CD4-positive, alpha-beta T cell (primary cell): ENCODE data around the gene IL22RA1. TPM values are rescaled to one million over a fixed set of nuclear protein-coding genes. Genes with fewer than 3 reads are reported as not detected.

ENCODE experiments used
- ATAC-seq: fragments of 200-7000 bp; cut with Tn5 transposase; one replicate; pipeline ENCODE4 v1.10.0; 2022; ENCODE audit warnings: mild to moderate bottlenecking; ENCODE audit not compliant: poor library complexity
- CTCF ChIA-PET: fragments of 350-600 bp; sonication (Branson Sonifier 250); formaldehyde crosslinking; loops from one replicate; lab custom pipeline; 2021; ENCODE audit warnings: antibody characterized with exemption, inconsistent platforms; lab: Charles Lee
- POLR2A ChIA-PET: fragments of 350-600 bp; sonication (Branson Sonifier 250); formaldehyde crosslinking; loops from one replicate; lab custom pipeline; 2021; ENCODE audit warnings: antibody characterized with exemption, inconsistent platforms; lab: Charles Lee
- DNase-seq, 14 experiments: peaks; one replicate each; pipeline ENCODE4 v3.0.0-alpha.2; 2013 to 2020; ENCODE audit warnings: mixed read lengths in 2 of 14
- H3K27ac ChIP-seq, 2 donors: one replicate each; pipeline versions ENCODE4 v1.5.1 to v1.7.0; 2013; ENCODE audit warnings: low read length in 2 of 2, low read depth in 1 of 2, mild to moderate bottlenecking in 1 of 2
- H3K27me3 ChIP-seq, 2 experiments: 1 replicate in 1 of 2; 2 replicates in 1 of 2; pipeline versions ENCODE4 v1.6.1 to v1.7.0; 2013; ENCODE audit warnings: low read length in 2 of 2, control low read depth in 1 of 2, mild to moderate bottlenecking in 1 of 2, moderate library complexity in 1 of 2; ENCODE audit not compliant: insufficient read depth in 2 of 2, control insufficient read depth in 1 of 2
- H3K36me3 ChIP-seq: one replicate; pipeline ENCODE4 v1.6.1; 2013; ENCODE audit warnings: low read length, control low read depth; ENCODE audit not compliant: insufficient read depth
- H3K4me1 ChIP-seq: one replicate; pipeline ENCODE4 v1.6.1; 2013; ENCODE audit warnings: low read length, control low read depth; ENCODE audit not compliant: insufficient read depth
- H3K4me3 ChIP-seq: one replicate; pipeline ENCODE4 v1.5.1; 2013; ENCODE audit warnings: mild to moderate bottlenecking, low read length, moderate library complexity
- H3K9me3 ChIP-seq, 2 experiments: 1 replicate in 1 of 2; 2 replicates in 1 of 2; pipeline versions ENCODE4 v1.6.1 to v1.7.0; 2013; ENCODE audit warnings: low read length in 2 of 2, mild to moderate bottlenecking in 2 of 2, control low read depth in 1 of 2, moderate library complexity in 1 of 2; ENCODE audit not compliant: control insufficient read depth in 1 of 2, insufficient read depth in 1 of 2
- H3K27ac Mint-ChIP-seq: one replicate; pipeline ENCODE4 v1.8.0; 2020; ENCODE audit warnings: mixed read lengths
- H3K27me3 Mint-ChIP-seq: one replicate; pipeline ENCODE4 v1.8.0; 2021; ENCODE audit warnings: mixed read lengths
- H3K36me3 Mint-ChIP-seq: one replicate; pipeline ENCODE4 v1.8.0; 2021; ENCODE audit warnings: low read depth, mixed read lengths
- H3K4me1 Mint-ChIP-seq: one replicate; pipeline ENCODE4 v1.8.0; 2021; ENCODE audit warnings: low read depth, mixed read lengths
- H3K4me3 Mint-ChIP-seq: one replicate; pipeline ENCODE4 v1.8.0; 2020; ENCODE audit warnings: mild to moderate bottlenecking, mixed read lengths
- H3K9me3 Mint-ChIP-seq: one replicate; pipeline ENCODE4 v1.8.0; 2020; ENCODE audit warnings: mixed read lengths
- intact Hi-C, 2 experiments: fragments of 100-400 bp; cut with DNase I in 1 of 2; cut with micrococcal nuclease in 1 of 2; formaldehyde crosslinking; loops; one replicate each; pipeline versions ENCODE4 v1.15.1 to v1.9.0; 2023 to 2025; cut with DNase I, micrococcal nuclease
- total RNA-seq, 174 experiments: library from RNA in 2 of 174; stranded (reverse) in 2 of 174; gene quantifications; one replicate each; pipeline ENCODE4 v1.2.3 and lab custom pipeline; 2021 to 2026
- TF ChIP-seq, protein P1 (sequence below): fragments of 200-600 bp; IDR thresholded peaks from one replicate; pipeline ENCODE4 v1.8.0; 2022; ENCODE audit warnings: antibody characterized with exemption, mild to moderate bottlenecking

The IL22RA1 gene
- total RNA-seq, 2 experiments from 2014 or later: not detected

DNA sequence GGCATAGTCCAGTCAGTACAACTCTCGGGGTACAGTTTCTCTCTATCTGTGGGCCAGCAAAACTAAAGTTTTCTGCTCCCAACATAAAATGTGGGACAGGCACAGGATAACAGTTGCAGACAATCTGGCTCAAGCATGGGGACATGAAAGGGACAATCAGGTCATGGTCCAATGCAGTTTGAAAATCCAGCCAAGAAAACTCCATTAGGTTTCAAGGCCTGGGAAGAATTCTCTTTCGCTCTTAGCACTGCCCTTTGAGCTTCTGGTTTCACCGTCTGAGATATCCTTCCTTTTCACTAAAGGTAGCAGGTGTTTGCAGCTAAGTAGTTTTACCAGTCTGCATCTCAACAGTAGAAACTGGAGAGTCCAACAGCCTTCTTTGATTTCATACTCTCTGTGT is 21.1 kb upstream of the IL22RA1 start:
- no peak overlapping the region for H3K4me3 ChIP-seq
- POLR2A ChIA-PET: no interaction called here
- H3K4me1 ChIP-seq: no peaks in the 10 kb centered on the region
- H3K9me3 ChIP-seq: no peaks in the 10 kb centered on the region
- Mint-ChIP-seq H3K9me3 (no peaks in the 10 kb centered on the region), H3K27ac (no peak overlapping the region), H3K27me3 (no peaks in the 10 kb centered on the region), H3K4me1 (no peaks in the 10 kb centered on the region), H3K36me3 (peaks cover 23% of the 10 kb centered on the region), H3K4me3 (no peak overlapping the region)
- no peak overlapping the region for H3K27ac ChIP-seq
- intact Hi-C loops: no loop called here
- DNase-seq (no peak), ATAC-seq (no peak)
- TF ChIP-seq, protein P1, sequence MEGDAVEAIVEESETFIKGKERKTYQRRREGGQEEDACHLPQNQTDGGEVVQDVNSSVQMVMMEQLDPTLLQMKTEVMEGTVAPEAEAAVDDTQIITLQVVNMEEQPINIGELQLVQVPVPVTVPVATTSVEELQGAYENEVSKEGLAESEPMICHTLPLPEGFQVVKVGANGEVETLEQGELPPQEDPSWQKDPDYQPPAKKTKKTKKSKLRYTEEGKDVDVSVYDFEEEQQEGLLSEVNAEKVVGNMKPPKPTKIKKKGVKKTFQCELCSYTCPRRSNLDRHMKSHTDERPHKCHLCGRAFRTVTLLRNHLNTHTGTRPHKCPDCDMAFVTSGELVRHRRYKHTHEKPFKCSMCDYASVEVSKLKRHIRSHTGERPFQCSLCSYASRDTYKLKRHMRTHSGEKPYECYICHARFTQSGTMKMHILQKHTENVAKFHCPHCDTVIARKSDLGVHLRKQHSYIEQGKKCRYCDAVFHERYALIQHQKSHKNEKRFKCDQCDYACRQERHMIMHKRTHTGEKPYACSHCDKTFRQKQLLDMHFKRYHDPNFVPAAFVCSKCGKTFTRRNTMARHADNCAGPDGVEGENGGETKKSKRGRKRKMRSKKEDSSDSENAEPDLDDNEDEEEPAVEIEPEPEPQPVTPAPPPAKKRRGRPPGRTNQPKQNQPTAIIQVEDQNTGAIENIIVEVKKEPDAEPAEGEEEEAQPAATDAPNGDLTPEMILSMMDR: no peak
- CTCF ChIA-PET: interaction anchor here (1.8 kb wide), 1 partner anchor 14 kb away, joined by 6 read pairs; no protein-coding TSS in a partner anchor
- H3K36me3 ChIP-seq: peaks cover 8% of the 10 kb centered on the region
- H3K27me3 ChIP-seq: no peaks in the 10 kb centered on the region

DNA sequence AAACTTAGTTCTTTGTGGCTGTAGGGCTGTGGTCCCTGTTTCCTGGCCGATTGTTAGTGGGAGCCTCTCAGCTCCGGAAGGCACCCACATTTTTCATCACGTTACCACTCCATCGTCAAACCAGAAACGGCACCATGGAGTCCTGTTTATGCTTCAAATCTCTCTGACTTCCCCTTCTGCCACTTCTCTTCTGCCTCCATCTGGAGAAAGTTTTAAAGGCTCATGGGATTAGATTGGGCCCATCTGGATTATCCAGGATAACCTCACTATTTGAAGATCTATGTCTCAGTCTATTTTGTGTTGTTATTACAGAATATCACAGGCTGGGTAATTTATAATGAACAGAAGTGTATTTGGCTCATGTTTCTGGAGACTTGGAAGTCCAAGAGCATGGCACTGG is 19.3 kb upstream of the IL22RA1 start:
- CTCF ChIA-PET: no interaction called here
- H3K36me3 Mint-ChIP-seq: peaks cover 17% of the 10 kb centered on the region
- no peaks in the 10 kb centered on the region for H3K4me1 ChIP-seq
- no peak overlapping the region for H3K4me3 ChIP-seq
- ATAC-seq (no peak), DNase-seq (no peak)
- H3K27ac ChIP-seq: no peak overlapping the region
- H3K4me3 Mint-ChIP-seq: no peak overlapping the region
- H3K27ac Mint-ChIP-seq: no peak overlapping the region
- H3K27me3 ChIP-seq: no peaks in the 10 kb centered on the region
- no peaks in the 10 kb centered on the region for H3K9me3 Mint-ChIP-seq
- no peaks in the 10 kb centered on the region for H3K27me3 Mint-ChIP-seq
- TF ChIP-seq, protein P1: no peak
- no peaks in the 10 kb centered on the region for H3K9me3 ChIP-seq
- POLR2A ChIA-PET: no interaction called here
- no peaks in the 10 kb centered on the region for H3K4me1 Mint-ChIP-seq
- H3K36me3 ChIP-seq: peaks cover 8% of the 10 kb centered on the region
- intact Hi-C loops: no loop called here

DNA sequence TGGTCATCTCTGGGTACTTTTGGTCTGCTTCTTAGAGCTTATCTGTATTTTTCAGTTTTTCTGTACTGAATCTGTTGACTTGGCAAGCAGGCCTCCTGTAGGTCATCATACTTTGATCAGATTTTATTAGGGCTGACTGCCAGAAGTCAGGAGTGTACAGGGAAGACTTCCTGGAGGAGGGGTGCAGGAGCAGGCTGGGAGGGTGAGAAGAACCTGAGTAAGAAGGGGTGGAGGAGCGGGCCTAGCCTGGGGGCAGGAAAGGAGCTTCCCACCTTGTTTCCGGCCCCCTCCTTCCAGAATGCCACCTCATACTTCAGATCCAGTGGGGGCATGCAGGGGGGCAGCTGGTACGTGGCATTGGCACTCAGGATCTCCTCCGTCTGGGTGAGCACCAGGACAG is 18.3 kb upstream of the IL22RA1 start:
- CTCF ChIA-PET: no interaction called here
- TF ChIP-seq, protein P1: no peak
- H3K4me3 Mint-ChIP-seq: no peak overlapping the region

More for the DNA sequence above, 18.3 kb upstream of the IL22RA1 start:
- Mint-ChIP-seq H3K27me3 (no peaks in the 10 kb centered on the region), H3K36me3 (peaks cover 14% of the 10 kb centered on the region), H3K27ac (no peak overlapping the region), H3K4me1 (no peaks in the 10 kb centered on the region), H3K9me3 (no peaks in the 10 kb centered on the region)
- ATAC-seq: no peak
- Histone ChIP-seq H3K4me1 (no peaks in the 10 kb centered on the region), H3K27me3 (no peaks in the 10 kb centered on the region), H3K9me3 (no peaks in the 10 kb centered on the region), H3K4me3 (no peak overlapping the region), H3K36me3 (peaks cover 12% of the 10 kb centered on the region), H3K27ac (no peak overlapping the region)
- POLR2A ChIA-PET: no interaction called here
- DNase-seq: no peak
- intact Hi-C loops: no loop called here
